CD4-positive, alpha-beta T cell treated with Interleukin-4 for 4 hours (primary cell): ENCODE data around the gene GZMM.
A peak's percentile ranks its signal among the peaks of the same experiment; 100 is the strongest.
"Not testable (repeated sequence)": the region's sequence is repeated elsewhere in the genome, so short reads cannot be mapped to it uniquely, and the experiment has no call there.

Source experiments
- DNase-seq: peaks from one replicate; pipeline ENCODE4 v3.0.0-alpha.2; 2020

Gene GZMM

GRCh38 chr19:583968-584239 is 40.1 kb downstream of the GZMM start:
- no peak for DNase-seq

- DNase-seq = peak; percentile 45
Measured at GRCh38 chr19:584240-585001, 40.6 kb downstream of the GZMM start.

DNA sequence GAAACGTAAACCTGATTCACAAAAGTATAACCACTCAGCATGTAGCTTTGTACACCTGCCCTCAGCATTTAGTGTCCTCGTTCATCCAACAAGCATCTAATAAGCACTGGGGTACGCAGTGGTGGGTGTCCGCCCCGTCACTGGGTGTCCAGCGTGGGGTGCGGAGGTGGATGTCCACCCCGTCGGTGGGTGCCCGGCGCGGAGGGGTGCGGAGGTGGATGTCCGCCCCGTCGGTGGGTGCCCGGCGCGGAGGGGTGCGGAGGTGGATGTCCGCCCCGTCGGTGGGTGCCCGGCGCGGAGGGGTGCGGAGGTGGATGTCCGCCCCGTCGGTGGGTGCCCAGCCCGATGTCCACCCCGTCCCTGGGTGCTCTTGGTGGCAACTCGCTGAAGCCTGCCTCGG is 41.3 kb downstream of the GZMM start:
- not testable (repeated sequence) for DNase-seq

DNA sequence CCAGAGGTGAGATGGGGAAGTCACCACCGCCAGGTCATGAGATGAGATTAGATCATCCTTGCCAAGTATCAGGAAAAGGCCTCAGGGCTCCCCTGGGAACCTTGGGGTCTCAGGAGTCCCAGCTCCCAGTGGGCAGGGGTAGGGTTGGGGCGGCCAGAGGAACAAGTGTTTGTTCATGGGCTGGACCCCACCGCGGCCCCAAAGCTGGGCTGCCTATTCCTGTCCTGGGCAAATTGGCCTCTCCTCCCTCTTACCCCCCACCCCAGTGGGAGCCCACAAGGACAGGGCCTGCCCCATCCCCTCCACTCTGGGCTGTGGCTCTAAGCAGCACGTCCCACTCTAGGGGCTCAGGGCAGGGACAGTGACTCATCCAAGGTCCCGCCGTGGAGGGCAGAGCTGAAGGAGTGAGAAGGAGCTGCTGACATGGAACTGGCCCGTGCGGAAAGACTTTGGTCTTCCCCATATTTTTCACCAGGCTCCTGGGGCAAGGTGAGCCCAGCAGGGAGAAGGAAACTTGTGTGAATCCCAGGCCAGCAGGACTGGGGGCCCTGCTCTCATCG is 41.8 kb downstream of the GZMM start:
- no peak for DNase-seq

GRCh38 chr19:588093-588740 is 44.4 kb downstream of the GZMM start:
- peak; percentile 52 for DNase-seq

GRCh38 chr19:588741-589692 is 45.2 kb downstream of the GZMM start:
- no peak for DNase-seq

DNA sequence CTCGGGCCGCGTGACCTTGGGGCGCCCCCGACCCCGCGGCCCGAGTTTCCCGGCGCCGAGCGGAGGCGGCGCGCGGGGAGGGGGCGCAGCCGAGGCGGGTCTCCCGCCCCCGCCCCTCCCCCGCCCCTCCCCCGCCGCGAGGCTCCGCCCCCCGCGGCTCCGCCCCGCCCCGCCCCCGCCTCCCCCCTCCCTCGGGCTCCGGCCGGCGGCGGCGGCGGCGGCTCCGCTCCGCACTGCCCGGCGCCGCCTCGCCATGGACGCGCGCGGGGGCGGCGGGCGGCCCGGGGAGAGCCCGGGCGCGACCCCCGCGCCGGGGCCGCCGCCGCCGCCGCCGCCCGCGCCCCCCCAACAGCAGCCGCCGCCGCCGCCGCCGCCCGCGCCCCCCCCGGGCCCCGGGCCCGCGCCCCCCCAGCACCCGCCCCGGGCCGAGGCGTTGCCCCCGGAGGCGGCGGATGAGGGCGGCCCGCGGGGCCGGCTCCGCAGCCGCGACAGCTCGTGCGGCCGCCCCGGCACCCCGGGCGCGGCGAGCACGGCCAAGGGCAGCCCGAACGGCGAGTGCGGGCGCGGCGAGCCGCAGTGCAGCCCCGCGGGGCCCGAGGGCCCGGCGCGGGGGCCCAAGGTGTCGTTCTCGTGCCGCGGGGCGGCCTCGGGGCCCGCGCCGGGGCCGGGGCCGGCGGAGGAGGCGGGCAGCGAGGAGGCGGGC is 46.0 kb downstream of the GZMM start, which contains the start of gene HCN2:
HCN2 (plus strand) TSS at position 189 of the 703 bp plus-strand sequence; CDS start at position 254, 65 bp downstream.
- DNase-seq = no peak

DNA sequence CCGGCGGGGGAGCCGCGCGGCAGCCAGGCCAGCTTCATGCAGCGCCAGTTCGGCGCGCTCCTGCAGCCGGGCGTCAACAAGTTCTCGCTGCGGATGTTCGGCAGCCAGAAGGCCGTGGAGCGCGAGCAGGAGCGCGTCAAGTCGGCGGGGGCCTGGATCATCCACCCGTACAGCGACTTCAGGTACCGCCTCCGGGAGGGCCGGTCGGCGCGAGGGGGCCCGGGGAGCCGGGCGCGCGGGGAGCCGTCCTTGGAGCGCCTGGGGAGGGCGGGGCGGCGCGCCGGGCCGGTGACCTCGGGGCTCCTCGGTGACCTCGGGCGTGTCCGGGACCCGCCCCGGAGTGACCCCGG is 46.5 kb downstream of the GZMM start:
- no peak for DNase-seq

GRCh38 chr19:590750-591098 is 46.9 kb downstream of the GZMM start:
- no peak for DNase-seq

GRCh38 chr19:591099-591958 is 47.5 kb downstream of the GZMM start:
- DNase-seq = no peak

DNA sequence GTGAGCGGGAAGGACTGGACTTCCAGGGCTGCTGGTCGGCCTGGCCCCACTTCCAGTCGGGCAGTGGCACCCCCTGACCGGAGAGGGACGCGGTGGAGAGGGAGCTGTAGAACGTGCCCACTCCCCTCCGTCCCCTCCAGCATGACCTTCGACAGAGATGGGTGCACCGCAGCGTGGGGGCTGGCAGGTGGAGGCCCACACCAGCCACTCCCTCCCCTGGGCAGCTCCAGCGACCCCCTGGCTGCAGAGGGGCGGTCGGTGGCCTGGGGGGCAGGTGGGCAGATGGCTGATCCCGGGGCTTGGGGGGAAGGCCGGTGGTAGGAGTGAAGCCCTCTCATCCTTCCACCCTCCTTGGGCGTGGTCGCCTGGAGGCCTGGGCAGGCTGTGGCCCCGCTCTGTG is 48.2 kb downstream of the GZMM start:
- no peak for DNase-seq

GRCh38 chr19:593055-593454 is 49.2 kb downstream of the GZMM start:
- no peak for DNase-seq

DNA sequence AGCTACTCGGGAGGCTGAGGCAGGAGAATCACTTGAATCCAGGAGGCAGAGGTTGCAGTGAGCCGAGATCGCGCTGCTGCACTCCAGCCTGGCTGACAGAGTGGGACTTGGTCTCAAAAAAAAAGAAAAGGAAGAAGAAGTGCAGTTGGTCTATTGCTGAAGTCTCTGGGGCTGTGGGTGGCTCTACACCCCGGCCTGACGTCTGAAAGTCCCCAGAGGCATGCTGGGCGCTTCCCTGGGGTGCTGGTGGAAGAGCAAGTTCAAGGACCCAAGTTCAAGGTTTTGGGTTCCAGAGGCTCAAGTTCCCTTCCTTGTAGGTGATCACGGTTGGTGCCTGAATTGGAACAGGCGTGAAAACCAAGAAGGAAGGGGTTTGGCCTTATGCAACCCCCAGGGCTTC is 49.7 kb downstream of the GZMM start:
- no peak for DNase-seq

GRCh38 chr19:594265-594870 is 50.5 kb downstream of the GZMM start:
- DNase-seq = no peak

GRCh38 chr19:595326-596262 is 51.7 kb downstream of the GZMM start:
- DNase-seq = no peak

- DNase-seq = no peak
Measured at GRCh38 chr19:596263-596655, 52.4 kb downstream of the GZMM start.

- DNase-seq = no peak
Measured at GRCh38 chr19:597406-598315, 53.8 kb downstream of the GZMM start.
